Measurements from ENCODE around the gene SPRR4. TPM values are rescaled to one million over a fixed set of nuclear protein-coding genes. Genes with fewer than 3 reads are reported as not detected.

Gene SPRR4
- total RNA-seq, 6 experiments from 2014 or later, result not detected

DNA sequence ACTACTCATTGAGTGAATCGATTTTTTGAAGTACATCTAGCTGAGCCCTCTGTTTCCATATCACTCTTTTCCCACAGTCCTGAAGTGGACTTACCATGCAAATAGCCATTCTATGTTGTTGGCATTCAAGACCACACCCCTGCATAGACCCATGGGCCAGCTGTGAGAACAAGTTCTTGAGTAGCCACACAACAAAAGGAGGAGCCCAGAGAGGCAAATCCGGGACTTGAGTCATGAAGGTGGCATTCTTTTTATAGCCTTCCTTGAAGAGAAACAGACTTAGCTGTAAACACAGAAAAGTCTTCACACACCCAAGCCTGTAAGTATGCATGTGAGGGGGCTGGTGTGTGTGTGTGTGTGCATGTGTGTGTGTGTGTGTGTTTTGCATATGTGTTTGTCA lies 37.3 kb upstream of the SPRR4 start:
- Mint-ChIP-seq H3K4me3 (no peak overlapping the region), H3K27me3 (ENCODE audit: insufficient read depth) (no peaks in the 10 kb centered on the region)

DNA sequence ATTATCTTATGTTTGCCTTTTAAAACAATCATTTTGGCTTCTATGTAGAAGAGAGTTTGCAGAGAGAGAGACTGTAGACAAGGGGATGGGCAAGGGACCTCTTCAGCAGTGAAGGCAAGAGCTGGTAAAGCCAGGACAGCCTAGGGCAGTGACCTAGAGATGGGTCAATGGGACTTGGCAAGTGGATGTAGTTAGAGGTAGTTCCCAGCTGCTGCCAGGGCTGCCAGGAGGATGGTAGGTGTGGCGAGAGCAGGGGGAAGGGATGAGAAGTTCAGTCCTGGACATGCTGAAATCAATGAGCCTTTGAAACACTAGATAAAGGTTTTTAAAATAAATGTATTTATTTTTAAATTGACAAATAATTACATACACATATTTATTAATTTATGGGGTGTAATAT lies 29.8 kb upstream of the SPRR4 start:
- H3K4me1 Mint-ChIP-seq (ENCODE audit: low read depth), result no peaks in the 10 kb centered on the region
- no peak for DNase-seq
- H3K27me3 Mint-ChIP-seq (ENCODE audit: insufficient read depth), result no peaks in the 10 kb centered on the region; the same call in none of the 2 replicates
- no peaks in the 10 kb centered on the region for H3K36me3 Mint-ChIP-seq (ENCODE audit: low read depth)
- H3K9me3 Mint-ChIP-seq, result peaks cover 9% of the 10 kb centered on the region
- H3K4me3 Mint-ChIP-seq, result no peak overlapping the region
- TF ChIP-seq, protein P1, sequence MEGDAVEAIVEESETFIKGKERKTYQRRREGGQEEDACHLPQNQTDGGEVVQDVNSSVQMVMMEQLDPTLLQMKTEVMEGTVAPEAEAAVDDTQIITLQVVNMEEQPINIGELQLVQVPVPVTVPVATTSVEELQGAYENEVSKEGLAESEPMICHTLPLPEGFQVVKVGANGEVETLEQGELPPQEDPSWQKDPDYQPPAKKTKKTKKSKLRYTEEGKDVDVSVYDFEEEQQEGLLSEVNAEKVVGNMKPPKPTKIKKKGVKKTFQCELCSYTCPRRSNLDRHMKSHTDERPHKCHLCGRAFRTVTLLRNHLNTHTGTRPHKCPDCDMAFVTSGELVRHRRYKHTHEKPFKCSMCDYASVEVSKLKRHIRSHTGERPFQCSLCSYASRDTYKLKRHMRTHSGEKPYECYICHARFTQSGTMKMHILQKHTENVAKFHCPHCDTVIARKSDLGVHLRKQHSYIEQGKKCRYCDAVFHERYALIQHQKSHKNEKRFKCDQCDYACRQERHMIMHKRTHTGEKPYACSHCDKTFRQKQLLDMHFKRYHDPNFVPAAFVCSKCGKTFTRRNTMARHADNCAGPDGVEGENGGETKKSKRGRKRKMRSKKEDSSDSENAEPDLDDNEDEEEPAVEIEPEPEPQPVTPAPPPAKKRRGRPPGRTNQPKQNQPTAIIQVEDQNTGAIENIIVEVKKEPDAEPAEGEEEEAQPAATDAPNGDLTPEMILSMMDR (IDR thresholded peaks at IDR 0.05), result no peak
- no peak overlapping the region for H3K27ac Mint-ChIP-seq

More for the DNA sequence above, 37.3 kb upstream of the SPRR4 start:
- no peaks in the 10 kb centered on the region for H3K4me1 Mint-ChIP-seq (ENCODE audit: low read depth)
- H3K36me3 Mint-ChIP-seq (ENCODE audit: low read depth), result no peaks in the 10 kb centered on the region
- H3K9me3 Mint-ChIP-seq, result peaks cover 4% of the 10 kb centered on the region; the same call in 1 of the 2 replicates
- no peak overlapping the region for H3K27ac Mint-ChIP-seq
- DNase-seq, result no peak
- TF ChIP-seq, protein P1 (IDR thresholded peaks at IDR 0.05), result no peak

DNA sequence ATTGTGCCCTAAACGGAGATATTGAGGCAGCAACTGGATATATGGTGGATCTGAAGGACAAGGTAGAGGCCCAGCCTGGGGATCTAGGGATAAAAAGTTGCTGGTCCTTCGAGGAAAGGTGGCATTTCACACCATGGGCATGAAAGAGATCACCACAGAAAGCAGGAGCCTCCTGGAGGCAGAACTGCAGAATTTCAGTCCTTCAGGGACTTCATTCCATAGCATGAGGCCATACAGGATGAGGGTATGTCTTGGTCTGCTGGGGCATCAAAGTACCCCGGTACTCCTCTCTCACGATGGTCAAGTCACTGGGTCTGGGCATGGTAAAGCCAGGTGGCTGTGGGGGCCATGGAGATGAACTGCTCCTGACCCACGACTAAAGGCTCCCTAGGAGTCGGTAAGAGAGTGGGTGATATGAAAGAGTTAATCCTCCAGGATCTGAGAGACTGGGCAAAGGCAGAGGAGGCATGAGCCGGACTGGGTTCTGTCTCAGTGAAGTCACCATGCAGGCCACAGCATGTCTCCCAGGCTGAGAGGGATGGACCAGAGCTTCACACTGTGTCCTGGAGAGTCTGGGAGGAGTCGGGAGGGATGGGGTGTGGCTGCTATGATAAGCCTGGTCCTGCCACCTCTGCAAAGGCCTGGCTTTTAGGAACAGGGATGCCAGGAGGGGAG lies 29.3 kb upstream of the SPRR4 start:
- no peaks in the 10 kb centered on the region for H3K4me1 Mint-ChIP-seq (ENCODE audit: low read depth)
- H3K27ac Mint-ChIP-seq, result no peak overlapping the region
- no peaks in the 10 kb centered on the region; the same call in none of the 2 replicates for H3K27me3 Mint-ChIP-seq (ENCODE audit: insufficient read depth)
- no peak overlapping the region for H3K4me3 Mint-ChIP-seq
- TF ChIP-seq, protein P1 (IDR thresholded peaks at IDR 0.05), result no peak
- DNase-seq, result no peak
- peaks cover 9% of the 10 kb centered on the region for H3K9me3 Mint-ChIP-seq
- H3K36me3 Mint-ChIP-seq (ENCODE audit: low read depth), result no peaks in the 10 kb centered on the region

DNA sequence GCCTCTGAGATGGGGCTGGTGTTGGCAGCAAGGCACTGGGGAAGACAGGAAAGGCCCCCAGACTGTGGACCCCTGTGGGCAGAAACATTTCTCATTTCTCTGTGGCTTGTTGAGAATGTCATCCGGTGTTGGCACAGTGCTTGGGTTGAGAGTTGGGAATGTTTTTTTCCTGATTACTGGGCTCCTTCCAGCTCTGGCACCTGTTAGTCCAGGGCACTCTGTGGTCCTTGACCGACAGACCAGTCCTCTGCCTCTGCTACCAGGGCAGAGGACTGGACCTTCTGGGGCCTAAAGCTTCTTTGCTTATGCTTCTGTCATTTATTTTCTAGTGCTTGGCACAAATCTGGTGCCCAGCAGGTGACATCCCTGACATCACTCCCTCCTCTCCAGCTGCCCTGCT lies 28.3 kb upstream of the SPRR4 start:
- no peaks in the 10 kb centered on the region for H3K36me3 Mint-ChIP-seq (ENCODE audit: low read depth)
- peaks cover 9% of the 10 kb centered on the region for H3K9me3 Mint-ChIP-seq
- TF ChIP-seq, protein P1 (IDR thresholded peaks at IDR 0.05), result no peak
- H3K4me3 Mint-ChIP-seq, result no peak overlapping the region
- H3K27ac Mint-ChIP-seq, result no peak overlapping the region
- H3K27me3 Mint-ChIP-seq (ENCODE audit: insufficient read depth), result no peaks in the 10 kb centered on the region; the same call in none of the 2 replicates
- no peak for DNase-seq
- no peaks in the 10 kb centered on the region for H3K4me1 Mint-ChIP-seq (ENCODE audit: low read depth)

DNA sequence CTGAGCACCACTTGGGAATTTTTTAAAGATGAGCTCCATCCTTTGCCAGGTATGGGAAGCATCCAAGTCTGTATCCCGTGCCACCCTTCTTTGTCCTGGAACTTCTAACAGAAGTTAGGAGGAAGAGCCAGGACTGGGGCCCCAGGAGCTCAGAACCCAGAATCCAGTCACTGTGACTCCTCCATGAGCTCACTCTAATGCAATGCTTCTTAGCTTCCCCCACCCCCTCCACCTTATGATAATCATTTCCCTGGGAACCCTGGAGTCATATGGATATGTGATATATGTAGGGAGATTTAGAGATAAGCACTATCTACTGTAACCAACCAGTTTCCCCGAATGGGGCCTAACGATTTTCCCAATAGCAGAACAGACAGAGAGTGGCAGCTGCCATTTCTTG lies 24.2 kb upstream of the SPRR4 start:
- Mint-ChIP-seq H3K36me3 (ENCODE audit: low read depth) (no peaks in the 10 kb centered on the region), H3K9me3 (peaks cover 4% of the 10 kb centered on the region), H3K27me3 (ENCODE audit: insufficient read depth) (no peaks in the 10 kb centered on the region; the same call in none of the 2 replicates), H3K4me1 (ENCODE audit: low read depth) (no peaks in the 10 kb centered on the region), H3K27ac (no peak overlapping the region), H3K4me3 (no peak overlapping the region)
- DNase-seq, result no peak
- TF ChIP-seq, protein P1 (IDR thresholded peaks at IDR 0.05), result no peak
